ENCODE results near the gene MYBBP1A. TPM values are rescaled to one million over a fixed set of nuclear protein-coding genes. Genes with fewer than 3 reads are reported as not detected.

Gene MYBBP1A
- total RNA-seq, 1 experiment from 2014 or later, result 177 TPM

- TF ChIP-seq CTCF (conservative IDR thresholded peaks at IDR 0.05; ENCODE audit: low read depth, low read length), result no peak
- no peak for TF ChIP-seq EZH2 (IDR thresholded peaks at IDR 0.05; ENCODE audit: borderline replicate concordance, low read depth, low read length, poor library complexity, severe bottlenecking)
- no peaks in the 10 kb centered on the region for H3K36me3 ChIP-seq (ENCODE audit: insufficient read depth, low read length, poor library complexity, severe bottlenecking)
- H3K4me1 ChIP-seq (ENCODE audit: insufficient read depth, low read length, poor library complexity, severe bottlenecking), result peaks cover 9% of the 10 kb centered on the region
- H3K4me3 ChIP-seq (ENCODE audit: low read depth, low read length, poor library complexity, severe bottlenecking), result no peak overlapping the region
- no TSS peak for BruUV-seq (replicated peaks)
- CTCF ChIA-PET, result no interaction called here
- H3K27ac ChIP-seq (ENCODE audit: low read depth, low read length, poor library complexity, severe bottlenecking), result no peak overlapping the region
- intact Hi-C loops (cut with micrococcal nuclease; ENCODE audit: unreplicated experiment), result no loop called here
- no peaks in the 10 kb centered on the region for H3K9me3 ChIP-seq (ENCODE audit: low read depth, low read length, poor library complexity, severe bottlenecking)
- POLR2A ChIA-PET (ENCODE audit: low non-redundant PET), result no interaction called here
- no peaks in the 10 kb centered on the region for H3K27me3 ChIP-seq (replicated peaks; ENCODE audit: insufficient read depth, low read depth, low read length, poor library complexity)
- no peak for DNase-seq (ENCODE audit: low spot score)
These were observed 46.9 kb upstream of the MYBBP1A start for GRCh38 chr17:4602041-4602440.

- H3K27me3 ChIP-seq (replicated peaks; ENCODE audit: insufficient read depth, low read depth, low read length, poor library complexity), result no peaks in the 10 kb centered on the region
- peaks cover 9% of the 10 kb centered on the region for H3K4me1 ChIP-seq (ENCODE audit: insufficient read depth, low read length, poor library complexity, severe bottlenecking)
- no peaks in the 10 kb centered on the region for H3K36me3 ChIP-seq (ENCODE audit: insufficient read depth, low read length, poor library complexity, severe bottlenecking)
- TF ChIP-seq EZH2 (IDR thresholded peaks at IDR 0.05; ENCODE audit: borderline replicate concordance, low read depth, low read length, poor library complexity, severe bottlenecking) (no peak), CTCF (conservative IDR thresholded peaks at IDR 0.05; ENCODE audit: low read depth, low read length) (no peak)
- no peak for DNase-seq (ENCODE audit: low spot score)
- BruUV-seq (replicated peaks), result no TSS peak
- no peak overlapping the region for H3K4me3 ChIP-seq (ENCODE audit: low read depth, low read length, poor library complexity, severe bottlenecking)
- H3K9me3 ChIP-seq (ENCODE audit: low read depth, low read length, poor library complexity, severe bottlenecking), result no peaks in the 10 kb centered on the region
- no peak overlapping the region for H3K27ac ChIP-seq (ENCODE audit: low read depth, low read length, poor library complexity, severe bottlenecking)
- POLR2A ChIA-PET (ENCODE audit: low non-redundant PET), result no interaction called here
- intact Hi-C loops (cut with micrococcal nuclease; ENCODE audit: unreplicated experiment), result no loop called here
- CTCF ChIA-PET, result interaction anchor here (0.7 kb wide), 1 partner anchor 9 kb away, joined by 3 read pairs; no protein-coding TSS in a partner anchor
These were observed 46.1 kb upstream of the MYBBP1A start for GRCh38 chr17:4601326-4601725.

- no peak overlapping the region for H3K27ac ChIP-seq (ENCODE audit: low read depth, low read length, poor library complexity, severe bottlenecking)
- ChIA-PET CTCF (interaction anchor here (0.6 kb wide), 1 partner anchor 34 kb away, joined by 4 read pairs; no protein-coding TSS in a partner anchor), POLR2A (ENCODE audit: low non-redundant PET) (no interaction called here)
- H3K36me3 ChIP-seq (ENCODE audit: insufficient read depth, low read length, poor library complexity, severe bottlenecking), result no peaks in the 10 kb centered on the region
- no peaks in the 10 kb centered on the region for H3K9me3 ChIP-seq (ENCODE audit: low read depth, low read length, poor library complexity, severe bottlenecking)
- intact Hi-C loops (cut with micrococcal nuclease; ENCODE audit: unreplicated experiment), result no loop called here
- H3K4me3 ChIP-seq (ENCODE audit: low read depth, low read length, poor library complexity, severe bottlenecking), result no peak overlapping the region
- no peak for TF ChIP-seq EZH2 (IDR thresholded peaks at IDR 0.05; ENCODE audit: borderline replicate concordance, low read depth, low read length, poor library complexity, severe bottlenecking)
- no peak for TF ChIP-seq CTCF (conservative IDR thresholded peaks at IDR 0.05; ENCODE audit: low read depth, low read length)
- H3K4me1 ChIP-seq (ENCODE audit: insufficient read depth, low read length, poor library complexity, severe bottlenecking), result peaks cover 9% of the 10 kb centered on the region
- BruUV-seq (replicated peaks), result no TSS peak
- H3K27me3 ChIP-seq (replicated peaks; ENCODE audit: insufficient read depth, low read depth, low read length, poor library complexity), result no peaks in the 10 kb centered on the region
- no peak for DNase-seq (ENCODE audit: low spot score)
These were observed 45.4 kb upstream of the MYBBP1A start for GRCh38 chr17:4600563-4600962.

All from A673 (cell line).